Neuron (in vitro differentiated cells): ENCODE data around the gene KCNAB1.
"Not testable (repeated sequence)": the region's sequence is repeated elsewhere in the genome, so short reads cannot be mapped to it uniquely, and the experiment has no call there.

Experiments
- H2AFZ ChIP-seq: one replicate; pipeline ENCODE4 v1.6.1; 2013; ENCODE audit warnings: low read depth, mild to moderate bottlenecking, inconsistent platforms, low read length, moderate library complexity
- H3K27me3 ChIP-seq: one replicate; pipeline ENCODE4 v1.6.1; 2013; ENCODE audit warnings: low read length; ENCODE audit not compliant: insufficient read depth
- H3K36me3 ChIP-seq: one replicate; pipeline ENCODE4 v1.6.1; 2013; ENCODE audit warnings: low read length; ENCODE audit not compliant: insufficient read depth
- H3K4me1 ChIP-seq: one replicate; pipeline ENCODE4 v1.6.1; 2013; ENCODE audit warnings: low read length; ENCODE audit not compliant: insufficient read depth
- H3K4me3 ChIP-seq: 2 replicates; pipeline ENCODE4 v1.5.1; 2013; ENCODE audit warnings: mild to moderate bottlenecking, low read length, moderate library complexity
- H3K9me3 ChIP-seq: one replicate; pipeline ENCODE4 v1.6.1; 2013; ENCODE audit warnings: low read length

Gene KCNAB1

GRCh38 chr3:156120528-156121251 lies at the start of gene KCNAB1:
Gene KCNAB1, plus strand, starts transcription at chr3:156120578.
- Histone ChIP-seq H2AFZ (no peak within 1 kb of the TSS), H3K36me3 (no peaks in the 10 kb centered on the region), H3K9me3 (no peaks in the 10 kb centered on the region), H3K4me1 (no peaks in the 10 kb centered on the region), H3K27me3 (no peaks in the 10 kb centered on the region), H3K4me3 (no peak within 1 kb of the TSS)

GRCh38 chr3:156071031-156071430 lies 49.3 kb upstream of the KCNAB1 start:
- no peak overlapping the region for H2AFZ ChIP-seq
- no peaks in the 10 kb centered on the region for H3K36me3 ChIP-seq
- H3K4me1 ChIP-seq, result no peaks in the 10 kb centered on the region
- H3K4me3 ChIP-seq, result no peak overlapping the region
- no peaks in the 10 kb centered on the region for H3K9me3 ChIP-seq
- H3K27me3 ChIP-seq, result no peaks in the 10 kb centered on the region

GRCh38 chr3:156072950-156073657 lies 47.3 kb upstream of the KCNAB1 start:
- not testable (repeated sequence) for H3K27me3 ChIP-seq, H3K4me1 ChIP-seq

DNA sequence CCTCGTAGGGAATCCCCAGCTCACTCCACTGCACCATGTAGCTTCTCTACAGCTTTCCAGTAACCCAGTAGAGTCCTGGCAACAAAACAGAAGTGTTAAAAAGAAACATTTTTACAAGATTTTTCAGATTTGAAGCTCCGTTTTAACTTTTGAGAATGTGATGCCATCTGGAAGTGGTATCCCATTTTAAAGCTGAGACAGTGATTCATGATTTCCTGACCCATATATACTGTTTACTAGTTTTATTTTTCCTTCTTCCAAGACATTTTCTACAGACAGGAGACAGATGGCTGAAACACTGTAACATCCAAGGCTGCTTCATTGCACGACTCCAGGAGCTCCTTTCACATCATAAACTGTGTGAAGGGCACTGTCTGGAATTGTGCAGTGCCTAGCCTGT lies 30.3 kb upstream of the KCNAB1 start:
- H3K27me3 ChIP-seq, result no peaks in the 10 kb centered on the region
- no peak overlapping the region for H2AFZ ChIP-seq
- H3K4me3 ChIP-seq, result no peak overlapping the region
- no peaks in the 10 kb centered on the region for H3K36me3 ChIP-seq
- H3K9me3 ChIP-seq, result no peaks in the 10 kb centered on the region
- H3K4me1 ChIP-seq, result no peaks in the 10 kb centered on the region

More at GRCh38 chr3:156072950-156073657, 47.3 kb upstream of the KCNAB1 start:
- H2AFZ ChIP-seq, H3K36me3 ChIP-seq, H3K9me3 ChIP-seq, H3K4me3 ChIP-seq: not testable (repeated sequence)

GRCh38 chr3:156093964-156094363 lies 26.4 kb upstream of the KCNAB1 start:
- Histone ChIP-seq H3K36me3 (no peaks in the 10 kb centered on the region), H3K4me3 (no peak overlapping the region), H2AFZ (no peak overlapping the region), H3K27me3 (no peaks in the 10 kb centered on the region), H3K4me1 (no peaks in the 10 kb centered on the region), H3K9me3 (no peaks in the 10 kb centered on the region)

DNA sequence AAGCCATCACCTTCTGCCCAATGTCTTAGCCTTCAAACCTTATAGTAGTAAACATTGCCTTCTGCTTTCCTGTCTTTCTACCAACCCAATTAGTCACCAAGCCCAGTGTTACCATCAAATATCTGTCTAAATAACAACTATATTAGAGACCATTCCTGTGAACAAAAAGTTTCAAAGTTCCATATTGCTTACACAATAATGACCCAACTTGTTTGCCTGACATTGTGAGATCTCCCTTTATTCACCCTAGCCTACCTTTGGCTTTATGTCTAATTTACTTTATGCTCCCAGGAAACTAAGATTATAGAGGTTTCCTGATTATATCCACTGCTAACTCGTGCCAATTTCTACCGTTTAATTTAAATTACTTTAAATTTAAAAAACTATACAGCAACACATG lies 26.0 kb upstream of the KCNAB1 start:
- Histone ChIP-seq H3K9me3 (no peaks in the 10 kb centered on the region), H3K4me1 (no peaks in the 10 kb centered on the region), H2AFZ (no peak overlapping the region), H3K36me3 (no peaks in the 10 kb centered on the region), H3K4me3 (no peak overlapping the region), H3K27me3 (no peaks in the 10 kb centered on the region)

- H3K9me3 ChIP-seq, H2AFZ ChIP-seq, H3K36me3 ChIP-seq, H3K4me1 ChIP-seq, H3K4me3 ChIP-seq, H3K27me3 ChIP-seq: not testable (repeated sequence)
Observed at GRCh38 chr3:156095652-156096051, 24.7 kb upstream of the KCNAB1 start.

DNA sequence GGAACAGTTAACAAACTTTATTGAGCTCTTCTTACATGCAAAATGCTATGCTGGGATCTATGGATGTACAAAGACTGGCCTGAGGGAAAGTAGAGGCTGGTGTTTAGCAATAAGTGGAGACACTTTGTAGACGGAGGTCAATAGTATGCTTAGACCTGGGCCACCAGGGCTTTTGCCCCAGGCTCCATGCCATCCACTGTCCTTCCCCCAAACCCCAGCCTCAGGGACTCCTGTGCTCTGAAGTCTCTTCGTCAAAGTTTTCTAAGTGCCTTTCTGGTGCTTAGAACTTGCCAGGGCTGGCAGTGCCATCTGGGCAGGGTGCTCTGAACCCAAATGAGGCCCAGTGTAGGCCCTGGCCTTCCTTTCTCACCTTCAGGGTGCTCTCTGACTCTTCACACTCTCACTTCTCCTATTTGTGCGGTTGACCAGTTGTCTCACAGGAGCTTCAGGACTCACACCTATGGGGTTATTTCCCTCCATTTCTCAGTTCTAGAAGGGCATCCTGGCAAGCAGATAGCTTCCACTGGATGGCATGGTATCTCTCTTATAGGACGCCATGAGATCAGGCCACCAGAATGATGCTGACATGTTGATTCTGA lies 21.8 kb upstream of the KCNAB1 start:
- Histone ChIP-seq H3K4me1 (no peaks in the 10 kb centered on the region), H3K27me3 (no peaks in the 10 kb centered on the region), H3K4me3 (no peak overlapping the region), H3K9me3 (no peaks in the 10 kb centered on the region), H2AFZ (no peak overlapping the region), H3K36me3 (no peaks in the 10 kb centered on the region)

DNA sequence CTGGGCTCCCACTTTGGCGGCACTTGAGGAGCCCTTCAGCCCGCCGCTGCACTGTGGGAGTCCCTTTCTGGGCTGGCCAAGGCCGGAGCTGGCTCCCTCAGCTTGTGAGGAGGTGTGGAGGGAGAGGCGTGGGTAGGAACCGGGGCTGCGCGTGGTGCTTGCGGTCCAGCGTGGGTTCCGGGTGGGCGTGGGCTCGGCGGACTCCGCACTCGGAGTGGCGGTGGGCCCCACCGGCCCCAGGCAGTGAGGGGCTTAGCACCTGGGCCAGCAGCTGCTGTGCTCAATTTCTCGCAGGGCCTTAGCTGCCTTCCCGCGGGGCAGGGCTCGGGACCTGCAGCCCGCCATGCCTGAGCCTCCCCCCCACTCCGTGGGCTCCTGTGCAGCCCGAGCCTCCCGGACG lies 21.0 kb upstream of the KCNAB1 start:
- H3K4me3 ChIP-seq, H3K9me3 ChIP-seq, H2AFZ ChIP-seq, H3K27me3 ChIP-seq, H3K36me3 ChIP-seq, H3K4me1 ChIP-seq: not testable (repeated sequence)

- H3K36me3 ChIP-seq, H3K4me1 ChIP-seq, H3K4me3 ChIP-seq, H2AFZ ChIP-seq, H3K27me3 ChIP-seq, H3K9me3 ChIP-seq: not testable (repeated sequence)
Observed at GRCh38 chr3:156099984-156100383, 20.4 kb upstream of the KCNAB1 start.

- H3K9me3 ChIP-seq, result no peaks in the 10 kb centered on the region
- no peak overlapping the region for H2AFZ ChIP-seq
- no peaks in the 10 kb centered on the region for H3K27me3 ChIP-seq
Observed at GRCh38 chr3:156102267-156102931, 18.0 kb upstream of the KCNAB1 start.

DNA sequence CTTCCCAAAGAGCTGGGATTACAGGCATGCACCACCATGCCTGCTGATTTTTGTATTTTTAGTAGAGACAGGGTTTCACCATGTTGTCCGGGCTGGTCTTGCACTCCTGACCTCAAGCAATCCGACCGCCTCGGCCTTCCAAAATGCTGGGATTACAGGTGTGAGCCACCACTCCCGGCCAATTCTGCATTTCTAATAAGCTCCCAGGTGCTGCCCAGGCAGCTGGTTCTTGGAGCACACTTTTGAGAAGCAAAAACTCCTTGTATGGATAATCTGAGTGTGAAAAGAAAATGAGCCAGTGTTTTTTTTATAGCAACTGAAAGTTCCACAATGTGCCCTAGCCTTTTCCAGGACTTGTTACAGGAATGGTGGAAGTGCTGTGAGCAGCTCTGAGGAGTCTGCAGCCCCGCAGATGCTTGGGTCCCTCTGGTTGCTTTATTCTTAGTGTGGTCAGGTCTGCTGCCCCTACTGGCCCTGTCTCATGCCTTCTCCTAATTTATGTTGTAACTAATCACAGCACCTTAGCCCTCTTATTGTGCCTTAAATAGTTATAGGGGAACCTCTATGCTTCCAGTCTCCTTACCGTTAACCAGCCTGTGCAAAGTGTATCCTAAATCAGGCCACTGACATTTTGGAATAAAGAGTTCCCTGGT lies 13.5 kb upstream of the KCNAB1 start:
- Histone ChIP-seq H2AFZ (no peak overlapping the region), H3K36me3 (no peaks in the 10 kb centered on the region), H3K4me1 (no peaks in the 10 kb centered on the region), H3K4me3 (no peak overlapping the region), H3K27me3 (no peaks in the 10 kb centered on the region), H3K9me3 (no peaks in the 10 kb centered on the region)

More at GRCh38 chr3:156102267-156102931, 18.0 kb upstream of the KCNAB1 start:
- Histone ChIP-seq H3K4me3 (no peak overlapping the region), H3K4me1 (no peaks in the 10 kb centered on the region), H3K36me3 (no peaks in the 10 kb centered on the region)

- no peaks in the 10 kb centered on the region for H3K4me1 ChIP-seq
- no peak overlapping the region for H3K4me3 ChIP-seq
- no peaks in the 10 kb centered on the region for H3K27me3 ChIP-seq
- no peak overlapping the region for H2AFZ ChIP-seq
- H3K9me3 ChIP-seq, result no peaks in the 10 kb centered on the region
- H3K36me3 ChIP-seq, result no peaks in the 10 kb centered on the region
Observed at GRCh38 chr3:156107504-156107903, 12.9 kb upstream of the KCNAB1 start.
